B cell (primary cell): ENCODE measurements around the gene PDCD2L. TPM values are rescaled to one million over a fixed set of nuclear protein-coding genes. Genes with fewer than 3 reads are reported as not detected.
"Not testable (repeated sequence)": the region's sequence is repeated elsewhere in the genome, so short reads cannot be mapped to it uniquely, and the experiment has no call there.

Experiments
- ATAC-seq: fragments of 200-7000 bp; cut with Tn5 transposase; one replicate; pipeline ENCODE4 v1.10.0; 2021; ENCODE audit warnings: low read depth, mild to moderate bottlenecking, moderate number of reproducible peaks, moderate library complexity
- CTCF ChIA-PET: fragments of 350-600 bp; sonication (Branson Sonifier 250); formaldehyde crosslinking; loops from one replicate; lab custom pipeline; 2021; ENCODE audit warnings: antibody characterized with exemption, inconsistent platforms; lab: Charles Lee
- POLR2A ChIA-PET: fragments of 350-600 bp; sonication (Branson Sonifier 250); formaldehyde crosslinking; loops from one replicate; lab custom pipeline; 2021; ENCODE audit warnings: antibody characterized with exemption; lab: Charles Lee
- DNase-seq: peaks from one replicate; pipeline ENCODE4 v3.0.0; 2013
- H2AFZ ChIP-seq: 2 replicates; pipeline ENCODE4 v1.6.1; 2012; ENCODE audit warnings: mild to moderate bottlenecking, low read depth, low read length; ENCODE audit not compliant: insufficient read depth, poor library complexity, severe bottlenecking
- H3K27ac ChIP-seq, 2 donors: 1 replicate in 1 of 2; 2 replicates in 1 of 2; pipeline ENCODE4 v1.5.1; 2012 to 2013; ENCODE audit warnings: low read length in 2 of 2, mild to moderate bottlenecking in 2 of 2, moderate library complexity in 1 of 2
- H3K27me3 ChIP-seq, 4 experiments: fragments of 200-600 bp in 1 of 4; sonication (generic) in 1 of 4; replicated peaks in 1 of 4; 1 replicate in 2 of 4; 2 replicates in 2 of 4; pipeline versions ENCODE4 v1.6.1 to v1.7.0; 2013 to 2016; ENCODE audit warnings: low read length in 3 of 4, mild to moderate bottlenecking in 2 of 4, mixed read lengths in 1 of 4, moderate library complexity in 1 of 4; ENCODE audit not compliant: insufficient read depth in 4 of 4, control insufficient read depth in 3 of 4; ENCODE audit errors: control extremely low read depth in 1 of 4
- H3K36me3 ChIP-seq, 2 experiments: replicated peaks in 1 of 2; 1 replicate in 1 of 2; 2 replicates in 1 of 2; pipeline versions ENCODE4 v1.6.1 to v1.7.1; 2013; ENCODE audit warnings: low read length in 1 of 2; ENCODE audit not compliant: insufficient read depth in 2 of 2, control insufficient read depth in 1 of 2; ENCODE audit errors: control extremely low read depth in 1 of 2, extremely low read depth in 1 of 2
- H3K4me1 ChIP-seq, 2 donors: fragments of 200-600 bp in 1 of 2; sonication (generic) in 1 of 2; 1 replicate in 1 of 2; 2 replicates in 1 of 2; pipeline versions ENCODE4 v1.5.1 to v1.6.1; 2013 to 2017; ENCODE audit warnings: low read length in 2 of 2; ENCODE audit not compliant: control insufficient read depth in 2 of 2, insufficient read depth in 2 of 2
- H3K4me2 ChIP-seq: replicated peaks from 2 replicates; pipeline ENCODE3; 2012; ENCODE audit warnings: mild to moderate bottlenecking, low read depth, low read length; ENCODE audit not compliant: poor library complexity, severe bottlenecking
- H3K4me3 ChIP-seq, 5 experiments: fragments of 200-600 bp in 1 of 5; sonication (generic) in 1 of 5; 1 replicate in 3 of 5; 2 replicates in 2 of 5; pipeline versions ENCODE4 v1.5.1 to v1.7.0; 2011 to 2016; ENCODE audit warnings: low read length in 4 of 5, mild to moderate bottlenecking in 4 of 5, low read depth in 2 of 5, control low read depth in 1 of 5, moderate library complexity in 1 of 5; ENCODE audit not compliant: insufficient read depth in 1 of 5; ENCODE audit errors: control extremely low read depth in 1 of 5, extremely low read depth in 1 of 5
- H3K79me2 ChIP-seq: fragments of 200-600 bp; sonication (generic); one replicate; pipeline ENCODE4 v1.6.0; 2016; ENCODE audit warnings: low read length; ENCODE audit not compliant: control insufficient read depth, insufficient read depth
- H3K9ac ChIP-seq: fragments of 200-600 bp; sonication (generic); 2 replicates; pipeline ENCODE4 v1.6.1; 2017; ENCODE audit warnings: mild to moderate bottlenecking, low read length, moderate library complexity
- H3K9me3 ChIP-seq, 3 donors: one replicate each; pipeline versions ENCODE4 v1.6.1 to v1.7.1; 2013; ENCODE audit warnings: low read length in 2 of 3; ENCODE audit not compliant: control insufficient read depth in 2 of 3, insufficient read depth in 1 of 3; ENCODE audit errors: control extremely low read depth in 1 of 3
- H4K20me1 ChIP-seq: 2 replicates; pipeline ENCODE4 v1.6.0; 2012; ENCODE audit warnings: mild to moderate bottlenecking, low read length; ENCODE audit not compliant: insufficient read depth, control insufficient read depth, poor library complexity, severe bottlenecking
- H3K27ac Mint-ChIP-seq: one replicate; pipeline ENCODE4 v1.8.0; 2021; ENCODE audit warnings: mixed read lengths
- H3K27me3 Mint-ChIP-seq: one replicate; pipeline ENCODE4 v1.8.0; 2021; ENCODE audit warnings: mixed read lengths
- H3K4me1 Mint-ChIP-seq: one replicate; pipeline ENCODE4 v1.8.0; 2021; ENCODE audit warnings: mixed read lengths
- H3K4me3 Mint-ChIP-seq: one replicate; pipeline ENCODE4 v1.8.0; 2021; ENCODE audit warnings: mixed read lengths
- H3K9me3 Mint-ChIP-seq: one replicate; pipeline ENCODE4 v1.8.0; 2022; ENCODE audit warnings: mixed read lengths; ENCODE audit not compliant: insufficient read depth
- CTCF ChIP-seq: fragments of 200-600 bp; IDR thresholded peaks from one replicate; pipeline ENCODE4 v1.8.0; 2022; ENCODE audit warnings: antibody characterized with exemption, mild to moderate bottlenecking
- EZH2 ChIP-seq: IDR thresholded peaks from 2 replicates; pipeline ENCODE4 v1.6.1; 2012; ENCODE audit warnings: borderline replicate concordance, low read depth, mild to moderate bottlenecking, moderate library complexity, low read length; ENCODE audit not compliant: insufficient read depth, poor library complexity, severe bottlenecking
- WGBS: methylation state at CpG from one replicate; pipeline ENCODE4 v1.1.5; 2013; ENCODE audit warnings: missing lambda C conversion rate; ENCODE audit not compliant: insufficient coverage; 5-methylcytosine and 5-hydroxymethylcytosine counted together
- intact Hi-C: fragments of 100-400 bp; cut with micrococcal nuclease; formaldehyde crosslinking; loops from one replicate; pipeline ENCODE4 v1.10.0; 2022
- polyA plus RNA-seq: library from polyadenylated mRNA; depleted of rRNA; stranded (reverse); fragments of >200 nt; gene quantifications from 2 replicates; pipeline ENCODE4 v1.2.3, GENCODE V29; 2012
- total RNA-seq, 2 donors: library from RNA; stranded (reverse); fragments of 120-200 nt in 1 of 2; gene quantifications; 1 replicate in 1 of 2; 2 replicates in 1 of 2; pipeline versions ENCODE4 v1.2.3 to v1.2.4, GENCODE V29; 2013 to 2022

PDCD2L gene
- total and polyA plus RNA-seq, 2 donors (not counting 1 experiment from before 2014, with no cell fraction given), result 11.3 to 16.7 TPM

- no peaks in the 10 kb centered on the region for H3K9me3 Mint-ChIP-seq
- no peak for ATAC-seq
- Histone ChIP-seq H3K4me3 (no peak overlapping the region), H3K27me3 (no peaks in the 10 kb centered on the region), H3K9ac (no peak overlapping the region), H4K20me1 (peaks cover 23% of the 10 kb centered on the region), H3K4me1 (no peaks in the 10 kb centered on the region), H3K27ac (no peak overlapping the region), H3K4me2 (no peak overlapping the region), H3K36me3 (peaks cover 18 to 72% of the 10 kb centered on the region in 2 experiments), H3K9me3 (no peaks in the 10 kb centered on the region), H3K79me2 (peaks cover 13% of the 10 kb centered on the region), H2AFZ (no peak overlapping the region)
- no peak for DNase-seq
- ChIA-PET POLR2A (no interaction called here), CTCF (no interaction called here)
- H3K4me3 Mint-ChIP-seq, result no peak overlapping the region
- no peaks in the 10 kb centered on the region for H3K27me3 Mint-ChIP-seq
- H3K4me1 Mint-ChIP-seq, result no peaks in the 10 kb centered on the region
- H3K27ac Mint-ChIP-seq, result no peak overlapping the region
- intact Hi-C loops, result no loop called here
- TF ChIP-seq CTCF (no peak), EZH2 (no peak)
- WGBS, result 100% methylated on average over 1 of the region's 3 CpGs
Observed at GRCh38 chr19:34454685-34455084, 50.5 kb downstream of the PDCD2L start.

GRCh38 chr19:34455783-34456480 is 51.7 kb downstream of the PDCD2L start:
- H3K27ac Mint-ChIP-seq, H3K4me3 Mint-ChIP-seq, POLR2A ChIA-PET: not testable (repeated sequence)

More at GRCh38 chr19:34455783-34456480, 51.7 kb downstream of the PDCD2L start:
- H3K4me2 ChIP-seq, H3K4me3 ChIP-seq, H3K4me1 Mint-ChIP-seq, ATAC-seq, DNase-seq, H3K27me3 Mint-ChIP-seq, intact Hi-C loops, H3K4me1 ChIP-seq, H3K9me3 ChIP-seq, H3K27me3 ChIP-seq, H3K27ac ChIP-seq, H2AFZ ChIP-seq, H3K9ac ChIP-seq, H3K9me3 Mint-ChIP-seq: not testable (repeated sequence)
- Histone ChIP-seq H3K79me2 (peaks cover 22% of the 10 kb centered on the region), H4K20me1 (peaks cover 27% of the 10 kb centered on the region), H3K36me3 (peaks cover 15 to 74% of the 10 kb centered on the region in 2 experiments)
- CTCF ChIA-PET, result interaction anchor here (1.1 kb wide), 1 partner anchor 110 kb away, joined by 4 read pairs; no protein-coding TSS in a partner anchor
- 100% methylated on average over 2 of the region's 17 CpGs for WGBS
